Mesothelial cell of epicardium (in vitro differentiated cells): ENCODE data around the gene CRB3. TPM values are rescaled to one million over a fixed set of nuclear protein-coding genes. Genes with fewer than 3 reads are reported as not detected.

Experiments
- DNase-seq, 2 experiments: peaks; one replicate each; pipeline ENCODE4 v3.0.0; 2021; ENCODE audit warnings: low spot score in 2 of 2; ENCODE audit not compliant: unreplicated experiment in 2 of 2
- H3K27ac Mint-ChIP-seq: 2 replicates; pipeline ENCODE4 v1.8.0; 2021; ENCODE audit warnings: mixed read lengths
- H3K27me3 Mint-ChIP-seq: 2 replicates; pipeline ENCODE4 v1.8.0; 2021; ENCODE audit warnings: low read depth, mixed read lengths
- H3K36me3 Mint-ChIP-seq: 2 replicates; pipeline ENCODE4 v1.8.0; 2021; ENCODE audit warnings: mixed read lengths
- H3K4me1 Mint-ChIP-seq: 2 replicates; pipeline ENCODE4 v1.8.0; 2021; ENCODE audit warnings: mixed read lengths
- H3K4me3 Mint-ChIP-seq: 2 replicates; pipeline ENCODE4 v1.8.0; 2021; ENCODE audit warnings: mild to moderate bottlenecking, moderate library complexity, mixed read lengths
- H3K9me3 Mint-ChIP-seq: 2 replicates; pipeline ENCODE4 v1.8.0; 2021; ENCODE audit warnings: mixed read lengths
- CTCF ChIP-seq: fragments of 200-600 bp; sonication (generic); IDR thresholded peaks from one replicate; pipeline ENCODE4 v1.5.0; 2021; ENCODE audit warnings: antibody characterized with exemption; ENCODE audit not compliant: unreplicated experiment
- total RNA-seq: library from RNA; stranded (reverse); gene quantifications from 3 replicates; pipeline ENCODE4 v1.2.1, GENCODE V29; 2021

Gene CRB3
- total RNA-seq, 1 donor from 2014 or later: 20.6 TPM

- Mint-ChIP-seq H3K36me3 (no peaks in the 10 kb centered on the region), H3K27ac (no peak overlapping the region), H3K4me3 (no peak overlapping the region), H3K27me3 (peaks cover 21% of the 10 kb centered on the region), H3K9me3 (no peaks in the 10 kb centered on the region), H3K4me1 (no peaks in the 10 kb centered on the region)
- no peak for TF ChIP-seq CTCF
- DNase-seq: no peak
Measured at GRCh38 chr19:6431891-6432290, 32.2 kb upstream of the CRB3 start.

GRCh38 chr19:6433165-6433564 lies 30.9 kb upstream of the CRB3 start:
- no peaks in the 10 kb centered on the region for H3K9me3 Mint-ChIP-seq
- no peak overlapping the region for H3K27ac Mint-ChIP-seq
- H3K27me3 Mint-ChIP-seq: peaks cover 21% of the 10 kb centered on the region
- H3K4me1 Mint-ChIP-seq: no peaks in the 10 kb centered on the region
- H3K36me3 Mint-ChIP-seq: no peaks in the 10 kb centered on the region
- DNase-seq: no peak
- H3K4me3 Mint-ChIP-seq: no peak overlapping the region
- TF ChIP-seq CTCF: no peak

- TF ChIP-seq CTCF: no peak
- DNase-seq: no peak
- Mint-ChIP-seq H3K36me3 (no peaks in the 10 kb centered on the region), H3K9me3 (no peaks in the 10 kb centered on the region), H3K27me3 (peaks cover 21% of the 10 kb centered on the region), H3K27ac (no peak within 1 kb of the TSS), H3K4me1 (no peaks in the 10 kb centered on the region), H3K4me3 (no peak within 1 kb of the TSS)
Measured at GRCh38 chr19:6433663-6434062, 30.4 kb upstream of the CRB3 start, which contains the start of gene SLC25A41. TSS of gene SLC25A41 (minus strand) at chr19:6433763. CDS start at chr19:6433693, 70 bp downstream.

- no peak overlapping the region for H3K4me3 Mint-ChIP-seq
- H3K36me3 Mint-ChIP-seq: peaks cover 14% of the 10 kb centered on the region
- H3K4me1 Mint-ChIP-seq: no peaks in the 10 kb centered on the region
- H3K27ac Mint-ChIP-seq: no peak overlapping the region
- TF ChIP-seq CTCF: no peak
- DNase-seq: no peak
- no peaks in the 10 kb centered on the region for H3K27me3 Mint-ChIP-seq
- H3K9me3 Mint-ChIP-seq: no peaks in the 10 kb centered on the region
Measured at GRCh38 chr19:6439743-6440142, 24.3 kb upstream of the CRB3 start.

- H3K9me3 Mint-ChIP-seq: peaks cover 4% of the 10 kb centered on the region
- H3K27ac Mint-ChIP-seq: no peak overlapping the region
Measured at GRCh38 chr19:6440905-6441304, 23.2 kb upstream of the CRB3 start.

More at GRCh38 chr19:6440905-6441304, 23.2 kb upstream of the CRB3 start:
- no peak for DNase-seq
- peaks cover 22% of the 10 kb centered on the region for H3K36me3 Mint-ChIP-seq
- H3K4me1 Mint-ChIP-seq: no peaks in the 10 kb centered on the region
- no peak for TF ChIP-seq CTCF
- H3K4me3 Mint-ChIP-seq: no peak overlapping the region
- H3K27me3 Mint-ChIP-seq: no peaks in the 10 kb centered on the region
